Trophoblast cell (in vitro differentiated cells and primary cell): ENCODE measurements around the gene KRT74.

Experiments
- DNase-seq, 2 donors: peaks; one replicate each; pipeline ENCODE4 v3.0.0-alpha.2; 2016
- H2AFZ ChIP-seq: 2 replicates; pipeline ENCODE4 v1.6.1; 2013; ENCODE audit warnings: low read length, moderate library complexity, mild to moderate bottlenecking; ENCODE audit not compliant: insufficient read depth, poor library complexity
- H2AK5ac ChIP-seq: 2 replicates; pipeline ENCODE4 v1.6.1; 2013; ENCODE audit warnings: mild to moderate bottlenecking, low read length
- H2BK120ac ChIP-seq: 2 replicates; pipeline ENCODE4 v1.6.1; 2013; ENCODE audit warnings: low read length, mild to moderate bottlenecking, moderate library complexity; ENCODE audit not compliant: insufficient read depth, poor library complexity
- H2BK12ac ChIP-seq: 2 replicates; pipeline ENCODE4 v1.6.1; 2013; ENCODE audit warnings: mild to moderate bottlenecking, low read length, moderate library complexity
- H2BK5ac ChIP-seq: 2 replicates; pipeline ENCODE4 v1.6.1; 2013; ENCODE audit warnings: low read length, low read depth, moderate library complexity, mild to moderate bottlenecking; ENCODE audit not compliant: poor library complexity
- H3K14ac ChIP-seq: 2 replicates; pipeline ENCODE4 v1.6.1; 2013; ENCODE audit warnings: mild to moderate bottlenecking, low read length
- H3K18ac ChIP-seq: 2 replicates; pipeline ENCODE4 v1.6.1; 2013; ENCODE audit warnings: mild to moderate bottlenecking, low read length
- H3K23ac ChIP-seq: 2 replicates; pipeline ENCODE4 v1.6.1; 2013; ENCODE audit warnings: low read length
- H3K27ac ChIP-seq: 2 replicates; pipeline ENCODE4 v1.5.1; 2013; ENCODE audit warnings: low read depth, mild to moderate bottlenecking, inconsistent platforms, low read length, moderate library complexity
- H3K27me3 ChIP-seq: 2 replicates; pipeline ENCODE4 v1.6.1; 2013; ENCODE audit warnings: inconsistent platforms, mild to moderate bottlenecking, low read length, moderate library complexity; ENCODE audit not compliant: insufficient read depth
- H3K36me3 ChIP-seq, 2 experiments: 1 replicate in 1 of 2; 2 replicates in 1 of 2; pipeline ENCODE4 v1.6.1; 2013; ENCODE audit warnings: low read length in 2 of 2, mild to moderate bottlenecking in 2 of 2, moderate library complexity in 1 of 2; ENCODE audit not compliant: insufficient read depth in 2 of 2, control insufficient read depth in 1 of 2
- H3K4ac ChIP-seq: 2 replicates; pipeline ENCODE4 v1.6.1; 2013; ENCODE audit warnings: low read depth, mild to moderate bottlenecking, low read length, moderate library complexity
- H3K4me1 ChIP-seq, 2 experiments: 1 replicate in 1 of 2; 2 replicates in 1 of 2; pipeline ENCODE4 v1.6.1; 2013; ENCODE audit warnings: low read length in 2 of 2, mild to moderate bottlenecking in 2 of 2, moderate library complexity in 1 of 2; ENCODE audit not compliant: insufficient read depth in 2 of 2, control insufficient read depth in 1 of 2
- H3K4me2 ChIP-seq: 2 replicates; pipeline ENCODE4 v1.6.1; 2013; ENCODE audit warnings: inconsistent platforms, mild to moderate bottlenecking, low read length, moderate library complexity
- H3K4me3 ChIP-seq: 2 replicates; pipeline ENCODE4 v1.5.1; 2013; ENCODE audit warnings: mild to moderate bottlenecking, low read depth, low read length, inconsistent platforms
- H3K79me1 ChIP-seq: one replicate; pipeline ENCODE4 v1.6.1; 2013; ENCODE audit warnings: low read length
- H3K79me2 ChIP-seq: 2 replicates; pipeline ENCODE4 v1.6.1; 2013; ENCODE audit warnings: low read length, mild to moderate bottlenecking; ENCODE audit not compliant: control insufficient read depth, insufficient read depth, poor library complexity
- H3K9ac ChIP-seq: 2 replicates; pipeline ENCODE4 v1.6.1; 2013; ENCODE audit warnings: mild to moderate bottlenecking, low read length
- H3K9me3 ChIP-seq: 2 replicates; pipeline ENCODE4 v1.6.1; 2013; ENCODE audit warnings: low read depth, mild to moderate bottlenecking, control low read depth, inconsistent platforms, low read length; ENCODE audit not compliant: insufficient read depth
- H4K12ac ChIP-seq: 2 replicates; pipeline ENCODE4 v1.6.1; 2013; ENCODE audit warnings: low read depth, mild to moderate bottlenecking, low read length, moderate library complexity
- H4K8ac ChIP-seq: 2 replicates; pipeline ENCODE4 v1.6.1; 2013; ENCODE audit warnings: low read depth, mild to moderate bottlenecking, low read length, moderate library complexity
- H4K91ac ChIP-seq: one replicate; pipeline ENCODE4 v1.6.1; 2013; ENCODE audit warnings: low read depth, mild to moderate bottlenecking, low read length, moderate library complexity
- WGBS: extraction: QIAGEN DNeasy Blood & Tissue Kit; methylation state at CpG from one replicate; pipeline ENCODE4 v1.1.7; 2013; ENCODE audit warnings: missing lambda C conversion rate; ENCODE audit not compliant: insufficient read length, insufficient coverage; ENCODE audit errors: extremely low coverage; 5-methylcytosine and 5-hydroxymethylcytosine counted together

The KRT74 gene

DNA sequence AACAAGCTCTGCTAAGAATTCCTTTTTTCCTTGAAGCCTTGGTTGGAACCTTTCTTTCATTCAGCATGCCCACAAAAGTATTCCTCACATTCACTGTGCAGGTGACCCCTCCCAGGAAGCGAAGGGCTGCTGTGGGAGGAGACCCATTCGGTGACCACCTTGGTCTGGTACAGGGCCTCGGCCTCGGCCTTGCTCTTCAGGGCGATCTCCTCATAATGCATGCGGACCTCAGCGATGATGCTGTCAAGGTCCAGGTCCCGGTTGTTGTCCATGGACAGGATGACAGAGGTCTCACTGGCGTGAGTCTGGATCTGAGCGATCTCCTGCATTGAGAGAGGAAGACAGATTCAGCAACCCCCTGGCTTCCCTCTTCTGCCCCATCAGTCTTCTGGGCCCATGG is 3.1 kb downstream of the KRT74 start:
- H4K8ac ChIP-seq: no peak overlapping the region
- DNase-seq: no peak
- no peak overlapping the region for H2BK120ac ChIP-seq
- no peak overlapping the region for H3K18ac ChIP-seq
- H3K9ac ChIP-seq: no peak overlapping the region
- no peaks in the 10 kb centered on the region for H3K79me2 ChIP-seq
- H3K23ac ChIP-seq: no peak overlapping the region
- H3K36me3 ChIP-seq: no peaks in the 10 kb centered on the region
- H4K12ac ChIP-seq: no peak overlapping the region
- H3K4me1 ChIP-seq: peaks cover 0 to 2% of the 10 kb centered on the region in 2 experiments
- H3K79me1 ChIP-seq: no peaks in the 10 kb centered on the region
- H3K27me3 ChIP-seq: no peaks in the 10 kb centered on the region
- H2BK12ac ChIP-seq: no peak overlapping the region
- peaks cover 2% of the 10 kb centered on the region for H3K9me3 ChIP-seq
- H2AFZ ChIP-seq: no peak overlapping the region
- H2BK5ac ChIP-seq: no peak overlapping the region
- H3K4me3 ChIP-seq: no peak overlapping the region
- H3K4ac ChIP-seq: no peak overlapping the region
- H3K27ac ChIP-seq: no peak overlapping the region
- no peak overlapping the region for H4K91ac ChIP-seq
- H3K14ac ChIP-seq: no peak overlapping the region
- no peak overlapping the region for H3K4me2 ChIP-seq
- H2AK5ac ChIP-seq: no peak overlapping the region
- no CpG with 5 or more reads among the region's 10 CpGs for WGBS

DNA sequence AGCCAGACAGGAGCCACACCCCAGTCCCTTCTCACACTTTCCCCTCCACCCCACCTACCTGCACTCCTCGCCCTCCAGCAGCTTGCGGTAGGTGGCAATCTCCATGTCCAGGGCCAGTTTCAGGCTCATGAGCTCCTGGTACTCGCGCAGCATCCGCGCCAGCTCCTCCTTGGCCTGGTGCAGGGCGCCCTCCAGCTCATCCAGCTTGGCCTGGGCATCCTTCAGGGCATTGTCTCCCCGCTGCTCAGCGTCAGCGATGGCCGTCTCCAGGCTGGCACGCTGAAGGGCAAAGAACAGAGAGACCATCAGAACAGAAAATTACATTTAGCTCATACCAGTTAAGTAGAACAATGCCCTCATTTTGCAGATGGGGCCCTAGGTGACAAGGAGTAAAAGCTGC is 5.5 kb downstream of the KRT74 start:
- H3K4ac ChIP-seq: no peak overlapping the region
- H2AK5ac ChIP-seq: no peak overlapping the region
- no peak overlapping the region for H3K9ac ChIP-seq
- no peak overlapping the region for H3K23ac ChIP-seq
- H3K27me3 ChIP-seq: no peaks in the 10 kb centered on the region
- DNase-seq: no peak
- no peak overlapping the region for H3K14ac ChIP-seq
- H3K79me1 ChIP-seq: no peaks in the 10 kb centered on the region
- H4K91ac ChIP-seq: no peak overlapping the region
- no peak overlapping the region for H3K4me2 ChIP-seq
- H4K12ac ChIP-seq: no peak overlapping the region
- no peaks in the 10 kb centered on the region for H3K36me3 ChIP-seq
- no peak overlapping the region for H2BK12ac ChIP-seq
- no peak overlapping the region for H2BK5ac ChIP-seq
- H3K18ac ChIP-seq: no peak overlapping the region
- peaks cover 0 to 2% of the 10 kb centered on the region in 2 experiments for H3K4me1 ChIP-seq
- peaks cover 4% of the 10 kb centered on the region for H3K9me3 ChIP-seq
- H3K79me2 ChIP-seq: no peaks in the 10 kb centered on the region
- no peak overlapping the region for H3K4me3 ChIP-seq
- H3K27ac ChIP-seq: no peak overlapping the region
- H2BK120ac ChIP-seq: no peak overlapping the region
- H2AFZ ChIP-seq: no peak overlapping the region
- no peak overlapping the region for H4K8ac ChIP-seq
- no CpG with 5 or more reads among the region's 12 CpGs for WGBS

GRCh38 chr12:52566847-52567291 is 6.8 kb downstream of the KRT74 start:
- H4K8ac ChIP-seq: no peak overlapping the region
- WGBS: no CpG with 5 or more reads among the region's 8 CpGs

GRCh38 chr12:52564582-52564981 is 9.1 kb downstream of the KRT74 start:
- H2BK12ac ChIP-seq: no peak overlapping the region
- no CpG with 5 or more reads among the region's 1 CpG for WGBS
- DNase-seq: no peak
- H3K18ac ChIP-seq: no peak overlapping the region
- no peak overlapping the region for H3K4me2 ChIP-seq
- H3K9ac ChIP-seq: no peak overlapping the region
- no peak overlapping the region for H3K14ac ChIP-seq
- H2AFZ ChIP-seq: no peak overlapping the region
- no peak overlapping the region for H3K27ac ChIP-seq
- no peak overlapping the region for H2BK5ac ChIP-seq
- no peaks in the 10 kb centered on the region for H3K4me1 ChIP-seq
- peaks cover 4% of the 10 kb centered on the region for H3K9me3 ChIP-seq
- H3K4me3 ChIP-seq: no peak overlapping the region
- no peak overlapping the region for H4K12ac ChIP-seq
- H3K79me2 ChIP-seq: no peaks in the 10 kb centered on the region
- H4K8ac ChIP-seq: no peak overlapping the region
- no peak overlapping the region for H3K4ac ChIP-seq
- H2BK120ac ChIP-seq: no peak overlapping the region
- no peaks in the 10 kb centered on the region for H3K79me1 ChIP-seq
- no peak overlapping the region for H2AK5ac ChIP-seq
- no peak overlapping the region for H3K23ac ChIP-seq
- H4K91ac ChIP-seq: no peak overlapping the region
- H3K36me3 ChIP-seq: no peaks in the 10 kb centered on the region
- no peaks in the 10 kb centered on the region for H3K27me3 ChIP-seq

More at GRCh38 chr12:52566847-52567291, 6.8 kb downstream of the KRT74 start:
- no peaks in the 10 kb centered on the region for H3K4me1 ChIP-seq
- H3K9ac ChIP-seq: no peak overlapping the region
- H3K4ac ChIP-seq: no peak overlapping the region
- H3K27ac ChIP-seq: no peak overlapping the region
- H3K4me2 ChIP-seq: no peak overlapping the region
- H3K27me3 ChIP-seq: no peaks in the 10 kb centered on the region
- no peak overlapping the region for H2BK12ac ChIP-seq
- no peaks in the 10 kb centered on the region for H3K79me2 ChIP-seq
- H3K14ac ChIP-seq: no peak overlapping the region
- H3K9me3 ChIP-seq: peaks cover 4% of the 10 kb centered on the region
- no peaks in the 10 kb centered on the region for H3K36me3 ChIP-seq
- H2AK5ac ChIP-seq: no peak overlapping the region
- no peak overlapping the region for H4K12ac ChIP-seq
- no peak overlapping the region for H3K4me3 ChIP-seq
- DNase-seq: no peak
- H2AFZ ChIP-seq: no peak overlapping the region
- H3K18ac ChIP-seq: no peak overlapping the region
- no peak overlapping the region for H2BK5ac ChIP-seq
- H2BK120ac ChIP-seq: no peak overlapping the region
- H3K23ac ChIP-seq: no peak overlapping the region
- H3K79me1 ChIP-seq: no peaks in the 10 kb centered on the region
- H4K91ac ChIP-seq: no peak overlapping the region
